ENCODE measurements around the gene ZNF311. TPM values are rescaled to one million over a fixed set of nuclear protein-coding genes. Genes with fewer than 3 reads are reported as not detected.

The ZNF311 gene
- total RNA-seq, 2 experiments from 2014 or later: 0.25 to 0.31 TPM

GRCh38 chr6:29016559-29017427, 11.7 kb upstream of the ZNF311 start:
- peaks cover 13 to 24% of the 10 kb centered on the region in 2 experiments for H3K27me3 ChIP-seq (ENCODE audit: control insufficient read depth in 1 of 2, insufficient read depth in 2 of 2, low read length in 2 of 2)

GRCh38 chr6:29014729-29015608, 9.9 kb upstream of the ZNF311 start:
- Histone ChIP-seq H3K36me3 (ENCODE audit: insufficient read depth, low read length) (no peaks in the 10 kb centered on the region), H3K27ac (ENCODE audit: low read depth in 1 of 2, low read length in 2 of 2) (no peak overlapping the region), H3K4me3 (ENCODE audit: low read length) (no peak overlapping the region), H3K4me1 (ENCODE audit: insufficient read depth, low read length) (peaks cover 28% of the 10 kb centered on the region), H3K9me3 (ENCODE audit: control insufficient read depth in 1 of 2, insufficient read depth in 1 of 2, low read length in 2 of 2) (peaks cover 0 to 9% of the 10 kb centered on the region in 2 experiments), H3K27me3 (ENCODE audit: control insufficient read depth in 1 of 2, insufficient read depth in 2 of 2, low read length in 2 of 2) (peaks cover 12 to 20% of the 10 kb centered on the region in 2 experiments)
- Mint-ChIP-seq H3K9me3 (no peaks in the 10 kb centered on the region), H3K27me3 (peaks cover 40% of the 10 kb centered on the region), H3K27ac (no peak overlapping the region), H3K4me3 (peak overlapping the region; percentile 87), H3K4me1 (ENCODE audit: low read depth) (peaks cover 23% of the 10 kb centered on the region), H3K36me3 (ENCODE audit: low read depth) (no peaks in the 10 kb centered on the region)
- DNase-seq (peak in 3 of 14 experiments; percentile 10 to 42 (median 20)), ATAC-seq (ENCODE audit: poor library complexity) (no peak)
- ChIA-PET CTCF (interaction anchor here (1.0 to 6.3 kb wide), 2 partner anchors 177 to 335 kb away, joined by 3 to 55 read pairs; no protein-coding TSS in a partner anchor), POLR2A (interaction anchor here (1.1 to 3.6 kb wide), 8 partner anchors 10 to 177 kb away, joined by 4 to 40 read pairs (median 8); partner anchors contain the start of genes TRIM27 and ZNF311)
- intact Hi-C loops (cut with DNase I, micrococcal nuclease): loop anchor here in 1 of 2 experiments (5.0 kb wide), 1 partner anchor 73 kb away; no protein-coding TSS in a partner anchor
- TF ChIP-seq CTCF (IDR thresholded peaks at IDR 0.05): no peak

More at GRCh38 chr6:29016559-29017427, 11.7 kb upstream of the ZNF311 start:
- ChIA-PET CTCF (interaction anchor here (0.6 to 6.3 kb wide), 13 partner anchors 14 to 330 kb away, joined by 3 to 55 read pairs (median 3); no protein-coding TSS in a partner anchor), POLR2A (interaction anchor here (0.7 to 3.6 kb wide), 11 partner anchors 34 to 425 kb away, joined by 3 to 40 read pairs (median 7); partner anchors contain the start of gene TRIM27)
- Mint-ChIP-seq H3K36me3 (ENCODE audit: low read depth) (no peaks in the 10 kb centered on the region), H3K4me3 (peak overlapping the region; percentile 87), H3K27ac (peak overlapping the region; percentile 50), H3K4me1 (ENCODE audit: low read depth) (peaks cover 16% of the 10 kb centered on the region), H3K27me3 (peaks cover 42% of the 10 kb centered on the region), H3K9me3 (no peaks in the 10 kb centered on the region)
- Histone ChIP-seq H3K36me3 (ENCODE audit: insufficient read depth, low read length) (no peaks in the 10 kb centered on the region), H3K4me1 (ENCODE audit: insufficient read depth, low read length) (peaks cover 21% of the 10 kb centered on the region), H3K4me3 (ENCODE audit: low read length) (peak overlapping the region; percentile 55), H3K27ac (ENCODE audit: low read depth in 1 of 2, low read length in 2 of 2) (no peak overlapping the region), H3K9me3 (ENCODE audit: control insufficient read depth in 1 of 2, insufficient read depth in 1 of 2, low read length in 2 of 2) (peaks cover 0 to 9% of the 10 kb centered on the region in 2 experiments)
- DNase-seq (peak; percentile 71 to 91 (median 80)), ATAC-seq (ENCODE audit: poor library complexity) (peak; percentile 66)
- TF ChIP-seq CTCF (IDR thresholded peaks at IDR 0.05): peak; percentile 95
- intact Hi-C loops (cut with DNase I, micrococcal nuclease): loop anchor here (1.0 to 5.0 kb wide), 6 partner anchors 34 to 330 kb away; no protein-coding TSS in a partner anchor
